GM12874 (cell line): ENCODE results near the gene SPPL3.

Experiments
- CTCF ChIP-seq: IDR thresholded peaks from 2 replicates; pipeline ENCODE4 v1.5.1; 2011; ENCODE audit warnings: low read depth, mild to moderate bottlenecking, control low read depth, low read length, moderate library complexity; ENCODE audit not compliant: insufficient read depth

Gene SPPL3

GRCh38 chr12:120916561-120916960, 12.4 kb upstream of the SPPL3 start:
- no peak for TF ChIP-seq CTCF

GRCh38 chr12:120914794-120915193, 10.6 kb upstream of the SPPL3 start:
- no peak for TF ChIP-seq CTCF

- no peak for TF ChIP-seq CTCF
These were observed 5.6 kb upstream of the SPPL3 start for GRCh38 chr12:120909633-120910298.

GRCh38 chr12:120905856-120906384, 1.8 kb upstream of the SPPL3 start:
- no peak for TF ChIP-seq CTCF

- TF ChIP-seq CTCF = no peak
These were observed 554 bp downstream of the SPPL3 start for GRCh38 chr12:120903412-120904196.

- TF ChIP-seq CTCF = no peak
These were observed 1.2 kb downstream of the SPPL3 start for GRCh38 chr12:120902846-120903411.

- no peak for TF ChIP-seq CTCF
These were observed 2.3 kb downstream of the SPPL3 start for GRCh38 chr12:120901818-120902217.
